Measurements from ENCODE around the gene NEDD4L.

NEDD4L gene

GRCh38 chr18:58362829-58363271 lies 318.8 kb downstream of the NEDD4L start:
- no peak overlapping the region for H3K4me3 ChIP-seq (ENCODE audit: low read depth, low read length)
- TF ChIP-seq CTCF (IDR thresholded peaks at IDR 0.05; ENCODE audit: borderline replicate concordance, insufficient read depth, low read depth, low read length): no peak

- TF ChIP-seq CTCF (IDR thresholded peaks at IDR 0.05; ENCODE audit: borderline replicate concordance, insufficient read depth, low read depth, low read length): no peak
Observed at GRCh38 chr18:58363767-58364540, 319.9 kb downstream of the NEDD4L start.

GRCh38 chr18:58364876-58365528 lies 321.0 kb downstream of the NEDD4L start:
- no peak for TF ChIP-seq CTCF (IDR thresholded peaks at IDR 0.05; ENCODE audit: borderline replicate concordance, insufficient read depth, low read depth, low read length)

More at GRCh38 chr18:58363767-58364540, 319.9 kb downstream of the NEDD4L start:
- H3K4me3 ChIP-seq (ENCODE audit: low read depth, low read length): no peak overlapping the region

GRCh38 chr18:58367425-58368140 lies 323.6 kb downstream of the NEDD4L start:
- no peak overlapping the region for H3K4me3 ChIP-seq (ENCODE audit: low read depth, low read length)
- TF ChIP-seq CTCF (IDR thresholded peaks at IDR 0.05; ENCODE audit: borderline replicate concordance, insufficient read depth, low read depth, low read length): no peak

More at GRCh38 chr18:58364876-58365528, 321.0 kb downstream of the NEDD4L start:
- H3K4me3 ChIP-seq (ENCODE audit: low read depth, low read length): no peak overlapping the region

- no peak for TF ChIP-seq CTCF (IDR thresholded peaks at IDR 0.05; ENCODE audit: borderline replicate concordance, insufficient read depth, low read depth, low read length)
- H3K4me3 ChIP-seq (ENCODE audit: low read depth, low read length): no peak overlapping the region
Observed at GRCh38 chr18:58369616-58370015, 325.6 kb downstream of the NEDD4L start.

GRCh38 chr18:58370038-58370580 lies 326.1 kb downstream of the NEDD4L start:
- TF ChIP-seq CTCF (IDR thresholded peaks at IDR 0.05; ENCODE audit: borderline replicate concordance, insufficient read depth, low read depth, low read length): no peak
- H3K4me3 ChIP-seq (ENCODE audit: low read depth, low read length): no peak overlapping the region
